ELF-1 (cell line): ENCODE measurements around the gene TEX2.
"Not testable (repeated sequence)": the region's sequence is repeated elsewhere in the genome, so short reads cannot be mapped to it uniquely, and the experiment has no call there.

Experiments
- DNase-seq: peaks from one replicate; pipeline ENCODE4 v3.0.0-alpha.2; 2016; ENCODE audit warnings: low read depth, low spot score

TEX2 gene

DNA sequence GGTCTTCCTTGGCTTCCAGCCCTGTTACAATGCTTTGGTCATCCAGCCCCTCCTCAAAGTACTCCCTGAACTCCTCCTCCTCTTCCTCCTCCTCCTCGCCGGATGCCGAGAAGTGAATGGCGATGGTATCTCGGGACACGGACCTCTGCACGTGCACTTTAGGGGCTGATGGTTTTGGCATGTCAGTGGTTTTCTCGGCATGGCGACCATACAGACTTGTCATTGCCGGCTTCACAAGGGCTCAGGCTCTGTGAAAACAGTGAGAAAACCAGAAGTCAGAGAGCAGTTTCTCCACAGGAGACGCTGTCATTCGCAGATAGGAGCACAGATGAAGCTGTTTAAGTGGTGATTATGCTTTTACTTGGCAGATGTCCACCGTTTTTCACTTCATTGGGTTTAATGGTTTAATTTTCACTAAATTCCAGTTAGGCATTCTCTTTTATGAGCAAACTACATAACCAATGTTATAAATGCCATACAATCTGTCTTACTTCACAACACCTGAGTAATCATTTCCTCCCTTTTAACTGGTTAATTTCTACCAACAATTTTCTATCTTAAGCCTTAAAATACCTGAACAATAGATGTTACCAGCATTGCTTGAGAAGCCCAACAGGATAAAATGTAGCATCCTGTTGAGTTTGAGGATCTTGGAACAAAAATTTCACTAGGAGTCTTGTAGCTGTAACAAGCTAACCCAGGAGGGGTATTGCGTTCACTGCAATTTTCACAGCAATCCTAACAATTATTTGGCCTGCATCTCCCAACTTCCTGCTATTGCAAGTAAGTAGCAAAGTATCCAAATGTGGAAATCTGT, 48.9 kb downstream of the TEX2 start:
- no peak for DNase-seq

GRCh38 chr17:64212122-64212521, 50.9 kb downstream of the TEX2 start:
- no peak for DNase-seq

GRCh38 chr17:64209983-64210382, 53.1 kb downstream of the TEX2 start:
- DNase-seq: no peak

DNA sequence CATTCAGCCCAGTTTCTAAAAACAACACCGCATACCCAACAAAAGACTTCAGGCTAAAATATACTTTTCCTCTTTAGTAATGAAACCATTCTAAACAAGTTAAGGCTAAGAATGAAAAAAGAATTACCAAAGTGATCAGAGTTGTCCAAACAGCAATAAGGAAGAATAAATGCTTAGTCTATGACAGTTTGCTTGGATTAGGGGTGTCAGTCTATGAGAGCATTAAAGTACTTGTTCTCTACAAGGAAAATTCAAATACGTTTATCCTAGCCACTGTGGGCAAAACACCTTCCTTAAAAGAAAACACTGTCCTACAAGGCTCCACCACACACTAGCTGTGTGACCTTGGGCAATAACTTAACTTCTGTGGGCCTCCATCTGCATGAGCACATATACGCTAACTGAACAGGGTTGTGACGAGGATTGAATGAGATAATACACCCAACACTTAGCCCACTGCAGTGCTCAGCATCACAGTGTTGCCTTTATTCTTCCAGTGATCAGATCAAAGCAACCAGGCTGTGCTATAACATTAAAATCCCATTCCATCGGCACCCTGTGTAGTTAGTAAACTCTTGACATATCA, 53.6 kb downstream of the TEX2 start:
- DNase-seq: no peak

DNA sequence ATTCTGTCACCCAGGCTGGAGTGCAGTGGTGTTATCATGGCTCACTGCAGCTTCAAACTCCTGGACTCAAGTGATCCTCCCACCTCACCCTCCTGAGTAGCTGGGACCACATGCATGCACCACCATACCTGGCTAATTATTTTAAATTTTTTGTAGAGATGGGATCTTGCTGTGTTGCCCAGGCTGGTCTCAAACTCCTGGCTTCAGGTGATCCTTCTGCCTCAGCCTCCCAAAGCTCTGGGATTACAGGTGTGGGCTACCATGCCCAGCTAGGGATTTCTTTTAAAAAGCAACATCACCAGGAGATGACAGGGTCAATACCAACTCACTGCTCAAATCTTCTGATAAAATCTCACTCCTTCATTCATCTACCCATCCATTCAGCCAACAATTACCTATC, 54.4 kb downstream of the TEX2 start:
- DNase-seq: not testable (repeated sequence)

DNA sequence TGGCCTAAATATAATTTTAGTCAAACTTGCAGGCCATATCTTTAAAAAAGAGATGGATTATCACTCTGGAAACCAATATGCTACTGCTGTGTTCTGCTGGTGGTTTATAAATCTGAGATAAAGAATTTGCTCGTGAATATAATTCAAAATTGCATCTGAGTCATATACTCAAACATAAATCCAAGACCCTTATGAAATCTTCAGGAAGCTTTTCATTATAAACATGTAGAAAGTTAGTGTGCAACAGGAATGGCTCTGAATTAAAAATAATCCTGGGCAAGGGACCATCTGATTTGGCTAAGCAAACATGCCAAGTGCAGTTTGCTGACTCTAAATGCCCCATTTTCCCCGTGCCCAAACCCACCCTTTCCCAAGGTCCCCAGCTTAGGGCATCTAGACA, 57.3 kb downstream of the TEX2 start:
- no peak for DNase-seq

GRCh38 chr17:64203630-64204029, 59.4 kb downstream of the TEX2 start:
- DNase-seq: no peak

- DNase-seq: no peak
These were observed 60.2 kb downstream of the TEX2 start for GRCh38 chr17:64202683-64203344.

DNA sequence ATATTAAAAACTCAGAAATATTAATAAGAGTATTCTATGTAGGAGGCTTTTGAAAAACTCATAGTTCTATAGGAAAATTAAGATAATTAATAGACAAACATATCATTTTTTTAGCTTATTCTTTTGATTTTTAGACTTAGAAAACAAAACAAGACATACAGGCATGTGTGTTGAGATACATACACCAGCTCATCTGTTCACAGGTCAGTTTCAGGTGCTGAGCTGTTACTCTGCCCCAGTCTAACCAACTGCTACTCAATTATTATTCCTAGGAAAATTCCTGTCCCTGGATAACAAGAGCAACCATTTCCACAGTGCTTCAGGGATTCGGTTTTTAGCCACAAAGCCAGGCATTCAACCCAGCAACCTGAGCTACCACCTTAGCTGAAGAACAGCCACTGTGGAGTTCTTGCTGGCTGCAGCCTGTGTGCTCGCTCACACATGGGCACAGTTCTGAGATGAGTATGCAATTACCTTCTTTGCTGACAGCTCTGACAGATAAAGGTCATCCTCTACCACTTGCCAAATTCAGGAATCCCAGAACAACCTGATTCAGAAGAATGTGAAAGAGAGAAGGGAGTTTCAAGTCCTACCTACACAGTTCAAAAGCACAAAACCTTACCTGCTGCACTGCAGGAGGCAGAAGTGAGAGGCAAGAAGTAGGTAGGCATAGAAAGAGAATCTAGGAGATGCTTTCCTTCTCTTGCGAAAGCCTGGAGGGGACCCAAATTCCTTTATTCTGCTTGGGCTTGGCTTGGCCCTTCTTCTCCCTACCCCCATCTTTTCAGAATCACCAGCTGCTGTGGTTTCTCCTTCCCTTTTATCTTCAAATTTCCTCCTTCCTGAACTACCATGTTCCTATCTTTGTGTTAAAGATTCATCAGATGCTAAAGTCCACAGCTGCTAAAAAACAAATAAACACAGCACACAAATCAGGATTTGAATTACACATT, 62.7 kb downstream of the TEX2 start:
- no peak for DNase-seq

GRCh38 chr17:64198331-64199090, 64.5 kb downstream of the TEX2 start:
- no peak for DNase-seq

DNA sequence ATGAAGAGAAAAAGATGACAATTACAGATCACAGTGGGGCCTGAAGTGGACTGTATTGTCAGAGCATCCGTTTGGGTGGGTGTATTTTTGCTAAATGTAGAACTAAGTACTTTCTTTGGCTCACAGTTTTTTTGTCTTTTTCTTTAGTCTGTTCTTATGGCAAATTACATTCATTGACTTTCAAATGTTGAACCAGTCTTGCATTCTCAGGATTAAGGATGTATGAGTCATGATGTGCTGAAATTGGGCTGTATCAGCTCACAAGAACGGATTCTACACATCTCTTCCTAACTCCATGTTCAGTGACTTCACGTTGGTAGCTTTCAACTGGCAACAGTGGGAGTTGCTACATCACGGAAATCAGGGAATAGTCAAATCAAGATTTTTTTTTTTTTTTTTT, 66.5 kb downstream of the TEX2 start:
- no peak for DNase-seq

DNA sequence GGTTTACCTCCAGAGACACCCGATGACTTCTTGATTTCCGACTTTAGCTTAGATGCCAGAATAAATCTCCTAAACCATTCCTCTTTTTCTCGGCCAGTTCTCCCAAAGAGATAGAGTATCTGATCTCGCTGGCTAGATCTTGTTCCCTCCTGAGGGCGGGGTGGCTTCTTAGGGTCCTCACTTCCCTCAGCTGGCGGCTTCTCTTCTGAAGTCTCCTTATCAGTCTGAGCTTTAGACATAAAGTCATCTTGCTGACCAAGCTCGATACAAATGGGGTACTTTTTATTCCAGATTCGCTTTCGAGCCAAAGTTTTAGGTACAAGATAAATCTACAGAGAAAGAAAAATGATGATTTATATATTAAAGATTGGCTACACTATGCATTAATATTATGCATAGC, 69.5 kb downstream of the TEX2 start:
- DNase-seq: no peak

DNA sequence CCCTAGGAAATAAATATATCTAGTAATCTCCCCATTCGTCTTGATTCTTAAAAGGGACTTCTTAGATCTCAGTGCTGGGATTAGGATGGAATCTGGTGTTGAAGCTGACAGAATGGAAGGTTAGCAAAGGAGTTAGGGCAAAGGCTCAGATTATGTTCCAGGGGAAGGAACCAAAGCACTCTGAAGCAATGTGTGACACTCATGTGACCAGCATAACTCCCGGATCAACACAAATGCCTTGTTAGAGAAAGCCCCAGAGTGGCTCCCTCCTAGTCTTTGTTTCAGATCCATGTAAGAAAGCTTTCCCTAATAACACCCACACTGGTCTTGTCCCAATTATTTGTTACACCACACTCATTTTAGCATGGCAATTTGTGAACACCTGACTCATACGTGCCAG, 70.5 kb downstream of the TEX2 start:
- no peak for DNase-seq

DNA sequence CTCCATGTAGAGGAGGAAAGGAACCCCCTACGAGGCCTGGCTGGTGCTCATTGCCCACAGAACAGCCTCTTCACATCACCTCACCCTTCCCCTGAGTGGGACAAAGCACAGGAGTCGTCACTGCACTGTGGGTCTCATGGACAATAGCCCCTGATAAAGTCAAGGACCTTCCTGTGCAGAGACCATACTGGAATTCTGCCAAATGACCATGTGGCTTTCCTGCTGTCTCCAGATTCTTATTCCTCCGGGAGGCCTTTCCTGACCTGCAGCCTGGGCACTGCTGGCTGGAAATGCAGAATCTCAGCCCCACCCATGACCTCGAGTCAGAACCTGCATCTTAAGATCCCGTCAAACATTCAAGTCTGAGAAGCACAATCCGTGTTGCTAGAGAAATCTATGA, 72.6 kb downstream of the TEX2 start:
- DNase-seq: no peak

DNA sequence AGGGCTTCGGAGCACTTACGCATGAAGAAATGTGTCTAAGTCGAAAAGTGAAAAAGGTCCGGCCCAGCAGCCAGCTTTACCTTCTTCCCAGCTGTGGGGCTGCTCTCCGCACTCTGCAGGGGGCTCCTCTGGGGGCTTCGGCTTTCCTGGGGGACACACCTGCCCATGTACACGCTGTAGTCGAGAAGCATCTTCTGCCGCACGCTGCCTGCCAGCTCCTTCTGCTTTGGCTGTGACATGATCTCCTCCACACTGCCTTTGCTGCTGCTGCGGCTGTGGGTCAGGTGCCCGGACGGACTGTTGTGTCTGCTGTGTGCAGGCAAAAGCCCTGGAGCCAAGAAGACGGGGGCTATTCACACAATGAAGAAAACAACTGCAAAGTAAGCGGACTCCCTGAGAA, 75.0 kb downstream of the TEX2 start:
- no peak for DNase-seq

DNA sequence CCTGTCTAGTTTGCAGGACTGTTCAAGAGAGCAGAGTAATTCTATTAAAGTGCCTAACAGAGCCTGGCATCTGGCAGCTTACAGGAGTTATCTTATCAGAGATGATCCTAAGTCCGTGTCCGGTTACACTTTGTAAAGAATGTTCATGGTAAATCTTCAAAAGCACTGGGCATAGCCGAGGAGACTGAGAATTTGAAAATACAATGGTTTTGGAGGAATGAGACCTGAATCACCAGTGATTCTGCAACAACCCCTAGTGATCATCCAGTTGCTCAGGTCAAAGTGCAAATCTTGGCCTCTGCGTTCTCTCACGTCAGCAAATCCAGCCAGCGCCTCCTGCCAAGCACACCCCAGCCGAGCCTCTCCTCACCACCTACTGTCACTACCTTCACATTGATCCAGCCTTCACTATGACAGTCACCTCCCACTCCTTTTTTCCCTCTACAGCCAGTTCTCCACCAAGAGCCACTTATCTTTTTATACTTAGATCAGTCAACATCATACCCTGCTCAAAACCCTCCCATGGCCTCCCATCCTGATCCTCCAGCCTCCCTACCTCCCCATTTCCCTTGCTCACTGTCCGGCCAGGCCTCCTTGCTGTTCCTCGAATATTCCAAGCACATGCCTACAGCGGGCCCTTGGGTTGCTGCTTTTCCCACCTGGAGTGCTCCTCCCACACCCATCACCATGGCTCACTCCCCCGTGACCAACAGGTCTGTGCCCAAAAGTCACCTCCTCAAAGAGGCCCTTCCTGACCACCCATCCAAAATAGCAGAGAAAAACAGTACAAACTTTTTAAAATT, 75.8 kb downstream of the TEX2 start:
- DNase-seq: peak; percentile 14

DNA sequence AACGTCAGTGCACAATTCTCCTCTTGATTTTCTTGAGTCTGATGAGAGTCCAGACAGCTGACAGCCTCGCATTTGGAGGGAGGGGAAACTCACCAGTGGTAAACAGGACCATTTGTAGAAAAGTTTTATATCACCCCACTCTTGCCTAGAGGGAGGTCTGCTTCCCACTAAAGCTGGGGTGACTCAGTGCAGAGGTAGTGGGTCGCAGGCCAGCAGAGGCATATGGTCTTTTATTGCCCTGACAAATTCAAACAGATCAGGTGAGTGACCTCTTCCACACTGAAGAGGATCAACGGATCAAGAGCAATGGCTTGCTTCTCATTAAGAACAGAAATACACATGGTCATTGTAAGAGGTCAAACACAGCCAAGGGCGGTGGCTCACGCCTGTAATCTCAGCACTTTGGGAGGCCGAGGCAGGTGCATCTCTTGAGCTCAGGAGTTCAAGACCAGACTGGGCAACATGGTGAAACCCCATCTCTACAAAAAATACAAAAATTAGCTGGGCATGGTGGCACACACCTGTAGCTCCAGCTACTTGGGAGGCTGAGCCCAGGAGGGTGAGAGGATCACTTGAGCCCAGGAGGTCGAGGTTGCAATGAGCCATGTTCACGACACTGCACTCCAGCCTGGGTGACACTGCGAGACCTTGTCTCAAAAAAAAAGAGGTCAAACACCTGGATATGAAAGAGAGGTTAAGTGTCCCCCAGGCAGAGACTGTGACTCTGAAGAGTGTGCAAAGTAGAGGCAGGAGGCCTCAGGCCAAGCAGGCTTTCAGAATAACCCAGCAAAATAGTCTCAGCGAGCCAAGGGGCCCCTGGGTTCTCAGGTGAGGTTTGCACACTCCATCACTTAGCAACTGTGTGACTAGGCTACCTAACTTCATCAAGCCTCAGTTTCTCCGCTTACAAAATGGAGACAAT, 76.6 kb downstream of the TEX2 start:
- DNase-seq: no peak

DNA sequence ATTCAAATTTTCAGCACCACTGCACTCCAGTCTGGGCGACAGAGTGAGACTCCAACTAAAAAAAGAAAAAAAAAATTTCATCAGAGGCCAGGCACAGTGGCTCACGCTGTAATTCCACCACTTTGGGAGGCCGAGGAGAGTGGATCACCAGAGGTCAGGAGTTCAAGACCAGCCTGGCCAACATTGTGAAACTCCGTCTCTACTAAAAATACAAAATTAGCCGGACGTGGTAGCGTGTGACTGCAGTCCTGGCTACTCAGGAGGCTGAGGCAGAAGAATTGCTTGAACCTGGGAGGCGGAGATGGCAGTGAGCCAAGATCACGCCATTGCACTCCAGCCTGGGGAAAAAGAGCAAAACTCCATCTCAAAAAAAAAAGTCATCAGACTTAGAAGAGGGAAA, 77.5 kb downstream of the TEX2 start:
- DNase-seq: not testable (repeated sequence)

- DNase-seq: no peak
These were observed 78.0 kb downstream of the TEX2 start for GRCh38 chr17:64185101-64185500.
